Gastroesophageal sphincter (tissue), 4 donors: ENCODE data around the gene TTLL5. TPM values are rescaled to one million over a fixed set of nuclear protein-coding genes. Genes with fewer than 3 reads are reported as not detected.

Source experiments
- ATAC-seq: fragments of 150-250 bp; one replicate; pipeline ENCODE4 v1.9.1; 2016; ENCODE audit warnings: mild to moderate bottlenecking, moderate library complexity
- H3K27ac ChIP-seq, 4 donors: fragments of 200-600 bp; sonication (generic) in 3 of 4; 1 replicate in 3 of 4; 2 replicates in 1 of 4; pipeline ENCODE4 v1.5.1; 2016 to 2019
- H3K27me3 ChIP-seq: fragments of 200-600 bp; sonication (generic); one replicate; pipeline ENCODE4 v1.5.1; 2019
- H3K36me3 ChIP-seq, 2 donors: fragments of 200-600 bp; sonication (generic); one replicate each; pipeline ENCODE4 v1.5.1; 2019; ENCODE audit warnings: control low read depth in 1 of 2
- H3K4me1 ChIP-seq, 3 donors: fragments of 200-600 bp; sonication (generic); 1 replicate in 2 of 3; 2 replicates in 1 of 3; pipeline ENCODE4 v1.5.1; 2016 to 2019; ENCODE audit warnings: control low read depth in 2 of 3
- H3K4me3 ChIP-seq, 2 donors: fragments of 200-600 bp; sonication (generic); one replicate each; pipeline ENCODE4 v1.5.1; 2019; ENCODE audit warnings: mild to moderate bottlenecking in 1 of 2, moderate library complexity in 1 of 2
- H3K9me3 ChIP-seq, 3 donors: fragments of 200-600 bp; sonication (generic); one replicate each; pipeline ENCODE4 v1.5.1; 2017 to 2019; ENCODE audit warnings: control low read depth in 2 of 3
- EP300 ChIP-seq: sonication (generic); formaldehyde crosslinking; IDR thresholded peaks from one replicate; pipeline ENCODE4 v1.6.1; 2017; ENCODE audit warnings: antibody characterized with exemption, mild to moderate bottlenecking
- POLR2A ChIP-seq, 2 donors: fragments of 450-650 bp; IDR thresholded peaks; one replicate each; pipeline ENCODE4 v1.6.1; 2017; ENCODE audit warnings: antibody characterized with exemption in 2 of 2, mild to moderate bottlenecking in 2 of 2, moderate library complexity in 1 of 2
- POLR2AphosphoS5 ChIP-seq: sonication (generic); formaldehyde crosslinking; IDR thresholded peaks from one replicate; pipeline ENCODE4 v1.6.1; 2017; ENCODE audit warnings: antibody characterized with exemption
- WGBS, 2 donors: methylation state at CpG; one replicate each; pipeline ENCODE4 v1.1.5; 2018; ENCODE audit warnings: low coverage in 1 of 2; 5-methylcytosine and 5-hydroxymethylcytosine counted together
- total RNA-seq, 4 donors: library from RNA; depleted of rRNA; stranded (reverse); fragments of >200 nt; gene quantifications; one replicate each; pipeline ENCODE4 v1.1.0, GENCODE V29; 2016
- TF ChIP-seq, protein P1 (sequence below), 4 experiments: fragments of 200-600 bp in 2 of 4; fragments of 450-650 bp in 2 of 4; sonication (generic) in 1 of 4; IDR thresholded peaks; one replicate each; pipeline ENCODE4 v1.5.1; 2017 to 2019; ENCODE audit warnings: antibody characterized with exemption in 4 of 4, mild to moderate bottlenecking in 2 of 4, moderate library complexity in 2 of 4

Gene TTLL5
- total RNA-seq, 4 donors from 2014 or later = 18.1 to 30.0 (median 22.1) TPM

- Histone ChIP-seq H3K36me3 (peaks cover 0 to 68% of the 10 kb centered on the region in 2 donors), H3K4me1 (peaks cover 0 to 9% (median 0%) of the 10 kb centered on the region in 3 donors), H3K27me3 (no peaks in the 10 kb centered on the region), H3K27ac (peak overlapping the region in 1 of 4 donors; percentile 25), H3K4me3 (no peak overlapping the region), H3K9me3 (no peaks in the 10 kb centered on the region)
- no peak for TF ChIP-seq EP300
- TF ChIP-seq POLR2AphosphoS5 = no peak
- TF ChIP-seq, protein P1, sequence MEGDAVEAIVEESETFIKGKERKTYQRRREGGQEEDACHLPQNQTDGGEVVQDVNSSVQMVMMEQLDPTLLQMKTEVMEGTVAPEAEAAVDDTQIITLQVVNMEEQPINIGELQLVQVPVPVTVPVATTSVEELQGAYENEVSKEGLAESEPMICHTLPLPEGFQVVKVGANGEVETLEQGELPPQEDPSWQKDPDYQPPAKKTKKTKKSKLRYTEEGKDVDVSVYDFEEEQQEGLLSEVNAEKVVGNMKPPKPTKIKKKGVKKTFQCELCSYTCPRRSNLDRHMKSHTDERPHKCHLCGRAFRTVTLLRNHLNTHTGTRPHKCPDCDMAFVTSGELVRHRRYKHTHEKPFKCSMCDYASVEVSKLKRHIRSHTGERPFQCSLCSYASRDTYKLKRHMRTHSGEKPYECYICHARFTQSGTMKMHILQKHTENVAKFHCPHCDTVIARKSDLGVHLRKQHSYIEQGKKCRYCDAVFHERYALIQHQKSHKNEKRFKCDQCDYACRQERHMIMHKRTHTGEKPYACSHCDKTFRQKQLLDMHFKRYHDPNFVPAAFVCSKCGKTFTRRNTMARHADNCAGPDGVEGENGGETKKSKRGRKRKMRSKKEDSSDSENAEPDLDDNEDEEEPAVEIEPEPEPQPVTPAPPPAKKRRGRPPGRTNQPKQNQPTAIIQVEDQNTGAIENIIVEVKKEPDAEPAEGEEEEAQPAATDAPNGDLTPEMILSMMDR (IDR thresholded peaks at IDR 0.05) = no peak
- no peak for TF ChIP-seq POLR2A (IDR thresholded peaks at IDR 0.05)
- peak; percentile 11 for ATAC-seq
- WGBS, 2 donors = 68% methylated on average over 8 of the region's 8 CpGs; no CpG with 5 or more reads in 1 of the 2 donors
Observed at GRCh38 chr14:75969891-75970290, 308.8 kb downstream of the TTLL5 start.

DNA sequence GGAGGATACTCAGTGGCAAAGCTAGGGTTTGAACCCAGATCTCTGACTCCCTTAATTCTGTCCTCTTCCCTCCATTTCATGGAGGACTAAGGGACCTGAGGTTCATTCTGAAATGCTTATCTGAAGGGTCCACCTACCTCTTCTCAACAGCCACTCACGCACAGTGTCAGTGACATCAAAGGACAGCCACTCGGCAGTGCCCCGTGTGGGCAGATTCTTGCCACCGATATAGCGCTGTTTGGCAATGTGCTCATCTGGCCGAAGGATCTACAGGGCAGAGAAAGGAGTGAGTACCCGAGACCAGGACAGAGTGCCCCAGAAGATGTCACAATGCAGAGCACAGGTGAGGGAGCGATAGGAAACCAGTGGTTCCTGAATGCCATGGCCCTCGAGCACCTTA is 309.9 kb downstream of the TTLL5 start:
- H3K27me3 ChIP-seq = no peaks in the 10 kb centered on the region
- H3K4me1 ChIP-seq = peaks cover 0 to 9% (median 0%) of the 10 kb centered on the region in 3 donors
- no peak for ATAC-seq
- TF ChIP-seq, protein P1 (IDR thresholded peaks at IDR 0.05) = no peak
- TF ChIP-seq POLR2AphosphoS5 = no peak
- no peak for TF ChIP-seq EP300
- no peak for TF ChIP-seq POLR2A (IDR thresholded peaks at IDR 0.05)
- H3K4me3 ChIP-seq = no peak overlapping the region
- H3K36me3 ChIP-seq = peaks cover 0 to 57% of the 10 kb centered on the region in 2 donors
- no peaks in the 10 kb centered on the region for H3K9me3 ChIP-seq
- 73 to 100% methylated on average over 1 to 3 of the region's 9 CpGs for WGBS, 2 donors
- H3K27ac ChIP-seq = no peak overlapping the region

DNA sequence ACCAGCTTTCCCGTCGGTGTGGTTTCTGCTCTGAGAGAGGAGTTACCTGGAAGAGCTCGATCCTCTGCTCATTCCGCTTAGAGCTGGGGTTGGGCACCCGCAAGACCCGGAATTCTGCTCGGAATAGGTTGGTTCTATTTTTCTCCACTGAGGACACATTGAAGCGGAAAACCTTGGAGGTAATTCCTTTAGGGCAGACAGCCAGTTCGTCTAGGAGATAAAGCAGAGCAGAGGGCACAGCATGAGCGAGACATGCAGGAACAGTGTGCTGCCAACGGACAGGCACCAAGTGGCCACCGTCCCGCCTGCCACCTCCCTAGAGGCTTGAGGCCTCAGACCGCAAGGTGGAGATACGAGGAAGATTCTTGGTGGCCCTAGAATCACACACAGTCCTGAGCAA is 310.5 kb downstream of the TTLL5 start:
- H3K4me1 ChIP-seq = peaks cover 0 to 10% (median 0%) of the 10 kb centered on the region in 3 donors
- no peak for ATAC-seq
- 78% methylated on average over 4 of the region's 15 CpGs; no CpG with 5 or more reads in 1 of the 2 donors for WGBS, 2 donors
- no peak overlapping the region for H3K4me3 ChIP-seq
- peaks cover 0 to 52% of the 10 kb centered on the region in 2 donors for H3K36me3 ChIP-seq
- no peak for TF ChIP-seq EP300
- TF ChIP-seq, protein P1 (IDR thresholded peaks at IDR 0.05) = no peak
- no peak for TF ChIP-seq POLR2A (IDR thresholded peaks at IDR 0.05)
- no peak for TF ChIP-seq POLR2AphosphoS5
- H3K9me3 ChIP-seq = no peaks in the 10 kb centered on the region
- no peaks in the 10 kb centered on the region for H3K27me3 ChIP-seq
- H3K27ac ChIP-seq = no peak overlapping the region

DNA sequence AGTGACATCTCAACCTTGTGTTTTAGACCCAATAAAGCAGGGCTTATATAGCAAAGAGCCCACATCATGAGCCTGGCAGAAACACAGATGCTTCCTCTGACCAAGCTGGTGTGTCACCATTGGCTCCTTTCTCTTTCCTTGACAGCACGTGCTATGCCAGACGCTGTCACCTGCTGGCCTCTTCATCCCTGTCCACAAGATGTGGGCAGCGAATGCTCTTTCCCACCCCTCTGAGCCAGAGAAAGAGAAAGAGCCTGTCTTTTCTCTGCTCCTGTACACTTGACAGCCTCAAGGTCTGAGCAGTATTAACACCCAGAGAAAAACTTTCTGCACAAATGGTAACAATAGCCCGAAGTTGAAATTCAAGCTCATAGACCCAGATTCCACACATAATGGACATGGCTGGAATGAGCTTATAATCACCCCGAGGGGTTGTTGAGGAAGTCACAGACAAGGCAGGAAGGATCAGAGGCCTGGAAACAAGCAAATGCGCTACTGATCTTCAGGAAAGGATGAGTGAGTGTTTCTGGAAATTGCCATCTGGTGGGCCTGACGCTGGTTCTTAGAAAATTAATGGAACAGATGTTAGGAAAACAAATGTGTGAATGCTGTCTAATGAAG is 311.9 kb downstream of the TTLL5 start:
- Histone ChIP-seq H3K27me3 (no peaks in the 10 kb centered on the region), H3K27ac (no peak overlapping the region), H3K4me3 (no peak overlapping the region), H3K36me3 (peaks cover 0 to 38% of the 10 kb centered on the region in 2 donors), H3K9me3 (no peaks in the 10 kb centered on the region), H3K4me1 (peaks cover 0 to 24% (median 0%) of the 10 kb centered on the region in 3 donors)
- ATAC-seq = no peak
- WGBS, 2 donors = 13 to 22% methylated on average over 6 of the region's 7 CpGs
- no peak for TF ChIP-seq POLR2A (IDR thresholded peaks at IDR 0.05)
- TF ChIP-seq, protein P1 (IDR thresholded peaks at IDR 0.05) = no peak
- no peak for TF ChIP-seq POLR2AphosphoS5
- no peak for TF ChIP-seq EP300
